HG03280 (cell line): ENCODE measurements around the gene BCDIN3D.
"Not testable (repeated sequence)": the region's sequence is repeated elsewhere in the genome, so short reads cannot be mapped to it uniquely, and the experiment has no call there.

Experiments
- ATAC-seq: cut with Tn5 transposase; IDR thresholded peaks from one replicate; pipeline ENCODE4 v1.9.1; 2021; ENCODE audit warnings: mild to moderate bottlenecking, moderate library complexity; ENCODE audit not compliant: unreplicated experiment

Gene BCDIN3D

GRCh38 chr12:49863946-49864797, 21.3 kb upstream of the BCDIN3D start:
- ATAC-seq, result no peak

- not testable (repeated sequence) for ATAC-seq
Observed at GRCh38 chr12:49860921-49861320, 18.0 kb upstream of the BCDIN3D start.

DNA sequence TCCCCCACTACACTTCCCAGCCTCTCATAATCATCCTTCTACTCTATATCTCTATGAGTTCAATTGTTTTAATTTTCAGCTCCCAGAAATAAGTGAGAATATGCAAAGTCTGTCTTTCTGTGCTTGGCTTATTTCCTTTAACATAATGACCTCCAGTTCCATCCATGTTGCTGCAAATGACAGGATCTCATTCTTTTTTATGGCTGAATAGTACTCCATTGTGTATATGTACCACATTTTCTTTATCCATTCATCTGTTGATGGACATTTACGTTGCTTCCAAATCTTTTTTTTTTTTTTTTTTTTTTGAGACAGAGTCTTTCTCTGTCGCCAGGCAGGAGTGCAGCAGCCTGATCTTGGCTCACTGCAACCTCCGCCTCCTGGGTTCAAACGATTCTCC, 13.0 kb upstream of the BCDIN3D start:
- ATAC-seq, result not testable (repeated sequence)

DNA sequence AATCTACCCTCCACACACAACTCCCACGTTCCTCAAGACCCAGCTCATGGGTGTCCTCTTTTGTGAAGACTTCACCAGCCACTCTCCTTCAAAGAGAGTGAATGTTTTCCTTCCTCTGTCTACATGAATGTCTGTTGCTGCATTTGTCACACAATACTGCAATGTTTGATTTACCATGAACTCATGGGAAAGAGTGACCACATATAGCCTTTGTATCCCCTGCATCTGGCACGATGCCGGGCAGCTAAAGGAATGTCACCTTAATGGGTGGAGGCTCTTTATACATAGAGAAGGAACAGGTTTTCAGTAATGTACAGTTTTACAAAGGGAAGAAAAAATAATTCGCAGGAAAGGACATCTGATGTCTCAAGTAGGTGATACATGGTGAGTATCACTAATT, 12.1 kb upstream of the BCDIN3D start:
- no peak for ATAC-seq

- no peak for ATAC-seq
Observed at GRCh38 chr12:49853671-49854070, 10.8 kb upstream of the BCDIN3D start.

DNA sequence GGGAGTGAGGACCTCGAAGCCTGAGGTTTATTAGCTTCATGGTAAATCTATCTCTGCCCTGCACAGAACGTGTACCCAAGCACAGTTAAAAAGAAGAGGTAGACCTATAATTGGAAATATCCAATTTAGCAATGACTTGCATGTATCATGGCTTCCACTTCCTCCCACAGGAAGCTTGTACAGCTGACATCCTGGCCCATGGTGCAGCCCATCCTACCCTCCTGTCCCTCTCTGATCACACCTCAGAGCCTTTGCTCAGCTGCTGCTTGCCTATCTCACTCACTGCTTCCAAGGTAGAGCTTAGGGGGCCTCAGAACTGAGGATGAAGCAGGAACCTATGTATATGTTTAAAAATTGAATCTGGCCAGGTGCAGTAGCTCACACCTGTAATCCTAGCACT, 4.3 kb upstream of the BCDIN3D start:
- no peak for ATAC-seq

- ATAC-seq, result no peak
Observed at GRCh38 chr12:49846032-49846431, 3.1 kb upstream of the BCDIN3D start.

- ATAC-seq, result no peak
Observed at GRCh38 chr12:49843876-49844437, 1.1 kb upstream of the BCDIN3D start.

GRCh38 chr12:49843411-49843810, 505 bp upstream of the BCDIN3D start:
- no peak for ATAC-seq

- ATAC-seq, result no peak
Observed at GRCh38 chr12:49838973-49839633, 3.8 kb downstream of the BCDIN3D start.

GRCh38 chr12:49832836-49833421, 10.0 kb downstream of the BCDIN3D start:
- ATAC-seq, result no peak

GRCh38 chr12:49831717-49832116, 11.2 kb downstream of the BCDIN3D start:
- ATAC-seq, result no peak

- ATAC-seq, result peak; percentile 90
Observed at GRCh38 chr12:49828133-49829091, 14.5 kb downstream of the BCDIN3D start, which contains the start of gene NCKAP5L. Gene NCKAP5L, minus strand, starts transcription at chr12:49828413. Its CDS starts 24,369 bp downstream, at chr12:49804044.

- no peak for ATAC-seq
Observed at GRCh38 chr12:49827401-49828099, 15.4 kb downstream of the BCDIN3D start.

- no peak for ATAC-seq
Observed at GRCh38 chr12:49827051-49827400, 15.9 kb downstream of the BCDIN3D start.

DNA sequence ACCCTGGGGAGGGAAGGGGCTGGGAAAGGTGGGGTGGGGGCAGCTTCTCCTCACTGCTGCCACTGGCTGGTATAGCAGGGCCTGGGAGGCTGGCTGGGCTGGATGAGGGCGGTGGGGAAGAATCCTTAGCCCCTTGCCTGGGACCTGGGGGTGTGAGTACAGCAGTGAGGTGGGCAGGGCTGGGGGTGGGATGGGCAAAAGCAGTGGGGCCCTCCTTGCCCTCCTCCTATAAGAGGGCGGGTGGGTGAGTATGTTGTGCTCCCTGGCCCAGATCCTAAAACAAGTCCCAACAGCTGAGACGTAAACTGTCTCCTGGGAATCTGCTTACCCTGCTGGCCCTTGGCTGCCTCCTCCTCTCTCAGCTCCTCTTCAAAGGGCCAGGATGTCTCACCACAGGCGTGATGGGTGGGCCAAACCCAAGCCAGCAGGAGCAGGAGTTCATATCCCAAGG, 16.9 kb downstream of the BCDIN3D start:
- no peak for ATAC-seq

DNA sequence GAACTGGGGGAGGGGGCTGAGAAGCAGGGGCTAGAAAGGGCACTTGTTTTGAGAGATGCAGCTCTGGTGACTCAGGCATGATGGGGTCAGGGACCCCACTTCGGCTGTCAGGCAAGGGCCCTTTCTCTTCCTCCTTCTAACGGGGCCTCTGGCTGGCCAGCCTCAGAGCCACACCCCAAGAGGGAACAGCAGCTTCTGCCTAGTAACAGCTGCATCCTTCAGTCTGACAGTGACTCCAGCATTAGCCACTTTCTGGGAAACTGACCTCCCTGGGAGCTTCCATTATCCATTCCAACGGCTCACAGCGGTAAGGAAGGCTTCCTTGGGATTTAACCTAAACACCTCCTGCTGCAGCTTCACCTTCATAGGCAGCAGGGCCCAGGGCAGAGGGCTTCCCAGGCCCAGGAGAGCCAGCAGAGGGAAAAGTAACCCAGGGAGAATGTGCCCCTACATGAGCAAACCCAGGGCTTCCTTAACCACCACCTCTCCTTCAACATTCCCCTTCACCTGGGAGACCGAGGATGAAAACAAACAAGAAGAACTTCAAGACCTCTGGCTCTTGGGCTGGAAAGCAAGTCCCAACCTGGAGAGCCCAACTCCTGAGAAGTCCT, 17.4 kb downstream of the BCDIN3D start:
- no peak for ATAC-seq

DNA sequence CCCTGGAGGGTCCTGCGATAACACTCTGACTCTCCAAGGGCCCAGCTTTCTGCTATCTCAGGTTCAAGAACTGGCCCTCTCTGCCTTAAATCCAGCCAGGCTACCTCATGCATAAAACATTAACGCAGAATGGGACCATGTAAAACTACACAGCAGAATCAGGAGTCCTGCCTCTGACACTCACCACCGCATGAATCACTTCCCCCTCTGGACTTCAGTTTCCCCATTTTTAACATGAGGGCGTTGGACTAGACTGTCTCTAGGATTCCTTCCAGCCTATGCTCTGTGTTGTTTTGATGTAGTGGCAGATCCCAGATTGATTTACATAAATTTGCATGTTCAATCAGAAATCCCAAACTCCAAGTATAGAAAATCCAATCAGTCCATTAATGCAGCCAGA, 18.0 kb downstream of the BCDIN3D start:
- ATAC-seq, result no peak

GRCh38 chr12:49824416-49824815, 18.5 kb downstream of the BCDIN3D start:
- no peak for ATAC-seq
